Measurements from ENCODE around the gene CSNK2A1. TPM values are rescaled to one million over a fixed set of nuclear protein-coding genes. Genes with fewer than 3 reads are reported as not detected.

Gene CSNK2A1
- polyA plus RNA-seq, 1 donor from 2014 or later, result 255 TPM

DNA sequence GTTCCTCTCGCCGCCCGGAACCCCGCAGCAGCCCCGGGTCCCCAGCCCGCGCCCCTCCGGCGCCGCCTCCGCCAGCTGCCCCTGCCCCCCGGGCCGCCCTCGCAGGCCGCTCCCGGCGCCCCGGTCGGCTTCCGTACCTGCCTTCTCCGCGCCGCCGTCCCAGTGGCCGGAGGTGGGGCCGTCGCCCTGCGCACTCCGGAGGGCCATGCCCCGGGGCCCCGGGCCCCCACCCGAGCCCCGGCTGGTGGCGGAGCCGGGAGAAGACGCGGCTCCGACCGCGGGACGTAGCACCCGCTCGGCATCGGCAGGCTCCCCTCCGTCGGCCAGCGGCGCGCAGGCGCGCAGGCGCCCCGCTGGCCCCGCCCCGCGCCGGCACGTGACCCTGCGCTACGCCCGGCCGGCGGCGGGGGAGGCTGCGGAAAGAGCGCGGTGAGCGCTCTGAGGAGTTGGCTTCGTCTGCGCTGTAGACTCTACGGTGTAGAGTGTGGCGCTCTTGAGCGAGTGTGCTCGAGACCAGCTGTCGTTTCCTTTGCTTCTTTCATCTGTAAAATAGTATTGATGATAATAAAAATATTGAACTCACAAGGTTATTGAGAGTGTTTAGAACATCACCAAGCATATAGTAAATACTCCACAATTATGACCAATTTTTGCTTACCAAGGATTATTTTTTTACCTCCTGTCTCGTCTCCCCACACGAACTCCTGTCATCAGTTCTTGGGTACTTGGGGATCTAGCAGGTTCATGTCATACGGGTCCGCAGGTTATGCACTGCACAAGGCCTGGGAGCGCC lies 81.2 kb downstream of the CSNK2A1 start, which contains the start of gene TBC1D20:
Gene TBC1D20, minus strand, starts transcription at position 335 of the 793 bp plus-strand sequence. Its CDS starts 128 bp downstream, at position 207.
- Histone ChIP-seq H3K27me3 (ENCODE audit: insufficient read depth, low read depth, low read length) (no peaks in the 10 kb centered on the region), H3K36me3 (ENCODE audit: insufficient read depth, low read length) (no peaks in the 10 kb centered on the region), H3K4me2 (ENCODE audit: low read length) (peak within 1 kb of the TSS; percentile 65), H4K20me1 (ENCODE audit: insufficient read depth) (no peaks in the 10 kb centered on the region), H3K4me3 (ENCODE audit: low read length) (peak within 1 kb of the TSS; percentile 95), H3K79me2 (replicated peaks; ENCODE audit: insufficient read depth, low read length) (peaks cover 31% of the 10 kb centered on the region), H2AFZ (ENCODE audit: low read depth, low read length) (peak within 1 kb of the TSS; percentile 18), H3K9me3 (ENCODE audit: low read length) (no peaks in the 10 kb centered on the region), H3K9me2 (ENCODE audit: insufficient read depth, low read length) (no peaks in the 10 kb centered on the region), H3K27ac (ENCODE audit: low read length) (peak within 1 kb of the TSS; percentile 64), H3F3A (ENCODE audit: insufficient read depth, low read length, poor library complexity, severe bottlenecking) (no peaks in the 10 kb centered on the region), H3K9ac (ENCODE audit: low read length) (peak within 1 kb of the TSS; percentile 76)
- TF ChIP-seq MXI1 (conservative IDR thresholded peaks at IDR 0.05; ENCODE audit: poor library complexity, severe bottlenecking) (peak; percentile 60), POLR2AphosphoS5 (IDR thresholded peaks at IDR 0.05) (peak; percentile 84), EZH2 (IDR thresholded peaks at IDR 0.05; ENCODE audit: borderline replicate concordance, insufficient read depth, low read length, poor library complexity, severe bottlenecking) (no peak), EP300 (conservative IDR thresholded peaks at IDR 0.05; ENCODE audit: poor library complexity, severe bottlenecking) (peak; percentile 42), RAD21 (conservative IDR thresholded peaks at IDR 0.05) (peak; percentile 26)
- TF ChIP-seq, protein P1, sequence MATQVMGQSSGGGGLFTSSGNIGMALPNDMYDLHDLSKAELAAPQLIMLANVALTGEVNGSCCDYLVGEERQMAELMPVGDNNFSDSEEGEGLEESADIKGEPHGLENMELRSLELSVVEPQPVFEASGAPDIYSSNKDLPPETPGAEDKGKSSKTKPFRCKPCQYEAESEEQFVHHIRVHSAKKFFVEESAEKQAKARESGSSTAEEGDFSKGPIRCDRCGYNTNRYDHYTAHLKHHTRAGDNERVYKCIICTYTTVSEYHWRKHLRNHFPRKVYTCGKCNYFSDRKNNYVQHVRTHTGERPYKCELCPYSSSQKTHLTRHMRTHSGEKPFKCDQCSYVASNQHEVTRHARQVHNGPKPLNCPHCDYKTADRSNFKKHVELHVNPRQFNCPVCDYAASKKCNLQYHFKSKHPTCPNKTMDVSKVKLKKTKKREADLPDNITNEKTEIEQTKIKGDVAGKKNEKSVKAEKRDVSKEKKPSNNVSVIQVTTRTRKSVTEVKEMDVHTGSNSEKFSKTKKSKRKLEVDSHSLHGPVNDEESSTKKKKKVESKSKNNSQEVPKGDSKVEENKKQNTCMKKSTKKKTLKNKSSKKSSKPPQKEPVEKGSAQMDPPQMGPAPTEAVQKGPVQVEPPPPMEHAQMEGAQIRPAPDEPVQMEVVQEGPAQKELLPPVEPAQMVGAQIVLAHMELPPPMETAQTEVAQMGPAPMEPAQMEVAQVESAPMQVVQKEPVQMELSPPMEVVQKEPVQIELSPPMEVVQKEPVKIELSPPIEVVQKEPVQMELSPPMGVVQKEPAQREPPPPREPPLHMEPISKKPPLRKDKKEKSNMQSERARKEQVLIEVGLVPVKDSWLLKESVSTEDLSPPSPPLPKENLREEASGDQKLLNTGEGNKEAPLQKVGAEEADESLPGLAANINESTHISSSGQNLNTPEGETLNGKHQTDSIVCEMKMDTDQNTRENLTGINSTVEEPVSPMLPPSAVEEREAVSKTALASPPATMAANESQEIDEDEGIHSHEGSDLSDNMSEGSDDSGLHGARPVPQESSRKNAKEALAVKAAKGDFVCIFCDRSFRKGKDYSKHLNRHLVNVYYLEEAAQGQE (IDR thresholded peaks at IDR 0.05; ENCODE audit: borderline replicate concordance), result no peak
- TF ChIP-seq, protein P2, sequence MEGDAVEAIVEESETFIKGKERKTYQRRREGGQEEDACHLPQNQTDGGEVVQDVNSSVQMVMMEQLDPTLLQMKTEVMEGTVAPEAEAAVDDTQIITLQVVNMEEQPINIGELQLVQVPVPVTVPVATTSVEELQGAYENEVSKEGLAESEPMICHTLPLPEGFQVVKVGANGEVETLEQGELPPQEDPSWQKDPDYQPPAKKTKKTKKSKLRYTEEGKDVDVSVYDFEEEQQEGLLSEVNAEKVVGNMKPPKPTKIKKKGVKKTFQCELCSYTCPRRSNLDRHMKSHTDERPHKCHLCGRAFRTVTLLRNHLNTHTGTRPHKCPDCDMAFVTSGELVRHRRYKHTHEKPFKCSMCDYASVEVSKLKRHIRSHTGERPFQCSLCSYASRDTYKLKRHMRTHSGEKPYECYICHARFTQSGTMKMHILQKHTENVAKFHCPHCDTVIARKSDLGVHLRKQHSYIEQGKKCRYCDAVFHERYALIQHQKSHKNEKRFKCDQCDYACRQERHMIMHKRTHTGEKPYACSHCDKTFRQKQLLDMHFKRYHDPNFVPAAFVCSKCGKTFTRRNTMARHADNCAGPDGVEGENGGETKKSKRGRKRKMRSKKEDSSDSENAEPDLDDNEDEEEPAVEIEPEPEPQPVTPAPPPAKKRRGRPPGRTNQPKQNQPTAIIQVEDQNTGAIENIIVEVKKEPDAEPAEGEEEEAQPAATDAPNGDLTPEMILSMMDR (IDR thresholded peaks at IDR 0.05; ENCODE audit: poor library complexity, severe bottlenecking), result peak; percentile 66

DNA sequence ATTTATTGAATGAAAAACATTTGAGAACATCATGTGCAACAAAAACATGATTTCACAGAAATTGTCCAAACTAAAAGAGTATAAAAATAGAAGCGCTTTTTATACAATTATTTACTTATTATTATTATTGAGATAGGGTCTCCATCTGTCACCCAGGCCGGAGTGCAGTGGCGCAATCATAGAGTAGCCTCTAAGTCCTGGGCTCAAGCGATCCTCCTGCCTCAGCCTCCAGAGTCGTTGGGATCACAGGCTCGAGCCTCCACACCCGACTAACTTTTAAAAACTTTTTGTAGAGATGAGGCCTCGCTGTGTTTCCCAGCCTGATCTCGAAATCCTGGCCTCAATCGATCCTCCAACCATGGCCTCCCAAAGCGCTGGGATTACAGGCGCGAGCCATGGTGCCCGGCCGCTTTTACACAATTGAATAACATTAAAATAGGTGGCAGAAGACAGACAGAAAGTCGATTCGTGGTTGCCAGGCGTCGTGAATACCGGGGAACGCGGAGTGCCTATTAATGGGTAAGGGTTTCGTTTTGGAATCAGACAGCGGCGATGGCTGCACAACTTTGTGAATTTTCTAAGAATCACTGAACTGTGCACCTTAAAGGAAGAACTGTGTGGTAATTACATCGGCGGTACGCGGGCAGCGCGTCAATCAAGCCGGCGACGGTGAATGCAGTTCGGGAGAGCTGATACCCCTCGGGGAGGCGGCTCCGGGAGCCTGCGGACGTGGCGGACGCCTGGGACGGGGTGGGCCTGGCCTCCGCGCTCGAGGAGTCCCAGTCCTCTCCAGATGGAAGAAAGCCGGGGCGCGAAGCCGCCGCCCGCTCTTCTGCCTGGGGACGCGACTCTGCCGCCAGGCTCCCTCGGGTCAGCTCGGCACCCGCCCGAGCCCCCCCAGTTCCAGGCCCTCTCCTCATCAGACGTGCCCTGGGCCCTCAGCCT lies 82.1 kb downstream of the CSNK2A1 start:
- no peak overlapping the region for H2AFZ ChIP-seq (ENCODE audit: low read depth, low read length)
- H3K9me3 ChIP-seq (ENCODE audit: low read length), result no peaks in the 10 kb centered on the region
- peak overlapping the region; percentile 76 for H3K9ac ChIP-seq (ENCODE audit: low read length)
- no peaks in the 10 kb centered on the region for H3K27me3 ChIP-seq (ENCODE audit: insufficient read depth, low read depth, low read length)
- H3K27ac ChIP-seq (ENCODE audit: low read length), result peak overlapping the region; percentile 64
- H3K4me3 ChIP-seq (ENCODE audit: low read length), result peak overlapping the region; percentile 95
- H3K4me2 ChIP-seq (ENCODE audit: low read length), result peak overlapping the region; percentile 58
- no peak for TF ChIP-seq SMC3 (conservative IDR thresholded peaks at IDR 0.05; ENCODE audit: poor library complexity)
- peak; percentile 15 for TF ChIP-seq POLR2AphosphoS5 (IDR thresholded peaks at IDR 0.05)
- no peaks in the 10 kb centered on the region for H3K36me3 ChIP-seq (ENCODE audit: insufficient read depth, low read length)
- H4K20me1 ChIP-seq (ENCODE audit: insufficient read depth), result no peaks in the 10 kb centered on the region
- H3K9me2 ChIP-seq (ENCODE audit: insufficient read depth, low read length), result no peaks in the 10 kb centered on the region
- no peaks in the 10 kb centered on the region for H3F3A ChIP-seq (ENCODE audit: insufficient read depth, low read length, poor library complexity, severe bottlenecking)
- peaks cover 34% of the 10 kb centered on the region for H3K79me2 ChIP-seq (replicated peaks; ENCODE audit: insufficient read depth, low read length)
